ENCODE measurements around the gene SF3A1.
"Not testable (repeated sequence)": the region's sequence is repeated elsewhere in the genome, so short reads cannot be mapped to it uniquely, and the experiment has no call there.

SF3A1 gene

DNA sequence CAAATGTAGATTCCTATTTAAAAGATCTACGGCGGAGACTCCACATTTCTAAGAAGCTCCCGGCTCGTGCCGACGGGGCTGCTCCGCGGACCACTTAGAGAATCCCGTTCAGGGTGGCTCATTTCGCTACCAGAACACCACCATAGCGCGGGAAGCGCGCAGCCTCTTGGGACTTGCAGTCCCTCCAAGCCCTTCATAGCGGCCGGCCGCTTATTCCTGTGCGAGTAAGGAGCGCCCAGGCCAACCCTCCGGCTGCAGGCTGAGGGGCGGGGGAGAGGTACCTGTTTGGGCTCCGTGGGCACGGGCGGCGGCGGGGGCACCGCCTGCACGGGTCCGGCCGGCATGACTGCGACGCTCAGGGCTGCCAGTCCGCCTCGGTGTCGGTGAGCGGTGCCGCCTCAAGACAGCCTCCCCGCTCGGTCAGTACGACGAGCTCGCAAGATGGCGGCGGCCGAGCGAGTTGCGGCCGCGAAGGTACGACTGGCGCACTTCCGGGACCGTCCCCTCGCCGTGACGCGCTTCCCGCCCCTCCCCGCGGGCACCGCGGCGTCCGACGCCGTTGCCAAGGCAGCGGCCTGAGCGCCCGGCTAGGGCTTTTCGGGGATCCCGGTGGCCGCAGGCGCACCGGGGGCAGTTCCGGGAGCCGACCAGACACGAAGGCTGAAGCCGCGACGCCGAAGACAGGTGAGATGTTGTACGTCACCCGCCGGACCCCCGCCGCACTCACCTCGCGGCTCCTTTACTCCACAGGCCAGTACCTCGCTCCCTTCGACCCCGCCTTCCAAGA, at the start of gene SF3A1, which contains the start of gene CCDC157:
Gene SF3A1, minus strand, starts transcription at position 446 of the 787 bp plus-strand sequence. Its CDS starts 102 bp downstream, at position 344.
Gene CCDC157, plus strand, starts transcription at position 559 of the 787 bp plus-strand sequence. CDS start 8,994 bp downstream, outside the sequence.
- peak; percentile 88 for DNase-seq

DNA sequence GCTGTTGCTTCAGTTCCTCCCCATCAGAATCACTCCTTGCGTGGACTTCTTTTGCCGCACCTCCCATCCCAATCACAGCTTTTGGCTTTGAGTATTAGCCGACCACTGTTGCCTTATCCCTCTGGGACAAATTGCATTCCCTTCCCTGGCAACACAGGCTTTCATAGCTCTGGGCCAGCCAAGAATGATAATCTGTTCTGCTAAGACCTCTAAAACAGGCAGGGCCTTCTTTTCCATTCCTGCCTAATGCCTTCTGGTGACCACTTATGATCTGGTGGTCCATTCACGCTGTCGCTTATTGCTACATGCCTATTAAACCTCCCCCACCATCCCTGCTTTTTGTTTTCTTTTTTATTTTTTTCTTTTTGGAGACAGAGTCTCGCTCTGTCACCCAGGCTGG, 49.7 kb upstream of the SF3A1 start:
- DNase-seq: no peak

GRCh38 chr22:30405731-30406130, 49.0 kb upstream of the SF3A1 start:
- no peak for DNase-seq

GRCh38 chr22:30404307-30404706, 47.6 kb upstream of the SF3A1 start:
- no peak for DNase-seq

DNA sequence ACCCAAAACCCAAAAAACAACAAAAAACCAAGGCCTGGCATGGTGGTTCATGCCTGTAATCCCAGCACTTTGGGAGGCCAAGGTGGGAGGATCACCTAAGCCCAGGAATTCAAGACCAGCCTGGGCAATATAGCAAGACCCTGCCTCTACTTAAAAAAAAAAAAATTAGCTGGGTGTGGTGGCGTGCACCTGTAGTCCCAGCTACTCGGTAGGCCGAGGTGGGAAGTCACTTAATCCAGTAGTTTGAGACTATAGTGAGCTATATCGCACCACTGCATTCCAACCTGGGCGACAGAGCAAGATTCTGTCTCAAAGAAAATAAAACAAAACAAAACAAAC, 46.0 kb upstream of the SF3A1 start:
- DNase-seq: not testable (repeated sequence)

- DNase-seq: no peak
These were observed 45.5 kb upstream of the SF3A1 start for GRCh38 chr22:30402028-30402765.

GRCh38 chr22:30401024-30401423, 44.3 kb upstream of the SF3A1 start:
- not testable (repeated sequence) for DNase-seq

- DNase-seq: no peak
These were observed 43.5 kb upstream of the SF3A1 start for GRCh38 chr22:30400159-30400558.

- DNase-seq: no peak
These were observed 43.0 kb upstream of the SF3A1 start for GRCh38 chr22:30399718-30400117.

DNA sequence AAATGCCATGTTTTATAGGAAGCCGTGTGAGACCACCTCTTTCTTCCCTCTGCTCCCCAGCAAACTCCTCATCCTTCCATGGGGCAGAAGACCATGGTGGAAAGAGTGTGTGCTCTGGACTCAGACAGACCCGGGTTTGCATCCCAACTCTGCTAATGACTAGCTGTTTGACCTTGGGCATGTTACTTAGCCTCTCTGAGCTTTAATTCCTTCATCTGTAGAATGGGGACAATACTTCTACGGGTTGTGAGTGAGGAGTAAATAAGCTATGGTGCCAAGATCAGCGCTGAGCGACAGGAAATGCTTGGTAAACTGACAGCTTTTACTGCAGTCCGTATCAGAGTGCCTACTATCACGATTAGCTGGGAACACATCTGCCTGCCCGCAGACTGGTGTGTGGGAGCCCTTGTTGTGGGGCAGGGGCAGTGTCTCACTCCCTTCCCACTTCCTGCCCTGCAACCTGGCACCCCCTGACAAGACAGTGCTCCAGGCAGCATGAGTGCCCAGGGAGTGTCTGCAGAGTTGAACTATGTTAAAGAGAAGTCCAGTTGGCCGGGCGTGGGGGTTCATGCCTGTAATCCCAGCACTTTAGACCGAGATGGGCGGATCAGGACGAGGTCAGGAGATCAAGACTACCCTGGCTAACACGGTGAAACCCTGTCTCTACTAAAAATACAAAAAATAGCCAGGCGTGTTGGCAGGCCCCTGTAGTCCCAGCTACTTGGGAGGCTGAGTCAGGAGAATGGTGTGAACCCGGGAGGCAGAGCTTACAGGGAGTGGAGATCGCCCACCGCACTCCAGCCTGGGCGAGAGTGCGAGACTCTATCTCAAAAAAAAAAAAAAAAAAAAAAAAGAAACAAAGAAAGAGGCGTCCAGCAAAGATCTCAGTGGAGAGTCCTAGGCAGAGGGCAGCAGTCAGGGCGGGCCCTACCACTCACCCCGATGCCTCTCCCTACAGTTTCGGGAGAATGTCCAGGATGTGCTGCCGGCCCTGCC, 42.3 kb upstream of the SF3A1 start:
- no peak for DNase-seq

- no peak for DNase-seq
These were observed 41.3 kb upstream of the SF3A1 start for GRCh38 chr22:30397656-30398635.

DNA sequence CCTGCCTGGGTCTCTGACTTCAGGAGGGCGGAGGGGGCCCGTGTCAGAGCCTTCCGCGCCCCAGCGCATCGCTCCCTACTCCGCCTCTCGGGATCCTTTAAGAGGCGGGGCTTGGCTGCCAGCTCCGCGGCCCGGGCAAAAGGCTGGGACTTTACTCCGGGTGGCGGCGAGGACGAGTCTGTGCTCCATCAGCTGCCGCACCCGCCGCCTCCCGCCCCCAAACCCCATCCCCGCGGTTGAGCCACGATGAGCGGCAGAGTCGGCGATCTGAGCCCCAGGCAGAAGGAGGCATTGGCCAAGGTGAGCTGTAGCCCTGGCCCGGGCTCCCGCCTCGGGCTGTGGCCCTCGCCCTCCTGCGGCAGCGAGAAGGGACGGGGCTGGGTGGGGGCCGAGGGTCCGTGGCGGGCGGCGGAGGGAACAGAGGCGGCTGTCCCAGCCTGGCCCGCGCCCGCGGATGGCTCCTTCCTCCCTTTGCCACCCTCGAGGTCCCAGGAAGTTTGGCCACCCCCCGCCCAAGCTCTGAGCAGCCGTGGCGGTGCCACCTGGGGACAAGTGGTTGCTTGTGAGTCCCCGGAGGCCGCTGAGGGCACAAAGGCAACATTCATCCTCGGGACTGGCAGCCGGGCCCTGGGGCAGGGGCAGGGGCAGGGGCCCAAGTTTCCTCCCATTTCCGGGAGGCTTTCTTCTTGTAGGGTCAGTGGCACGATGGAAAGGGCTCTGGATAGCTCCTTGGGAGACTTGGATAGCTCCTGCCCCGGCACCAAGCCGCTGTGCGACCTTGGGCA, 40.4 kb upstream of the SF3A1 start, which contains the start of gene SEC14L2:
Gene SEC14L2, plus strand, starts transcription at position 148 of the 785 bp plus-strand sequence. Its CDS starts 99 bp downstream, at position 247.
- peak; percentile 53 for DNase-seq

DNA sequence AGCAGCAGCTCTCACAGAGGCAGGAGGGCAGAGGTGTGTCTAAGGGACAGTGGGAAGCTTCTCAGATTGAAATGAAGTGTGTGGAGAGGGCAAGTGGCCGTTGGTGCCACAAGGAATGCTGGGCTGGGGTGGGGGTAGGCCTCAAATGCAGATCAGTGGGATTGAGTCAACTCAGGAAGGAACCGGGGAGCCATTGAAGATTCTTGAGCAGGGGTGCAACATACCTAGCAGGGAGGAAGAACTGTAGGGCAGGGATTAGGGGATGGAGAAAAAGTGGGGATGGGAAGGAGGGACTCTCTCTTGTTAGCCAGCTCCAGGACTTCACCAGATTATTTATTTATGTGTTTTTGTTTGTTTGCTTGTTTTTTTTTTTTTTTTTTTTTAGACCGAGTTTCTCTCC, 37.2 kb upstream of the SF3A1 start:
- DNase-seq: no peak

- DNase-seq: no peak
These were observed 36.6 kb upstream of the SF3A1 start for GRCh38 chr22:30393322-30393680.

DNA sequence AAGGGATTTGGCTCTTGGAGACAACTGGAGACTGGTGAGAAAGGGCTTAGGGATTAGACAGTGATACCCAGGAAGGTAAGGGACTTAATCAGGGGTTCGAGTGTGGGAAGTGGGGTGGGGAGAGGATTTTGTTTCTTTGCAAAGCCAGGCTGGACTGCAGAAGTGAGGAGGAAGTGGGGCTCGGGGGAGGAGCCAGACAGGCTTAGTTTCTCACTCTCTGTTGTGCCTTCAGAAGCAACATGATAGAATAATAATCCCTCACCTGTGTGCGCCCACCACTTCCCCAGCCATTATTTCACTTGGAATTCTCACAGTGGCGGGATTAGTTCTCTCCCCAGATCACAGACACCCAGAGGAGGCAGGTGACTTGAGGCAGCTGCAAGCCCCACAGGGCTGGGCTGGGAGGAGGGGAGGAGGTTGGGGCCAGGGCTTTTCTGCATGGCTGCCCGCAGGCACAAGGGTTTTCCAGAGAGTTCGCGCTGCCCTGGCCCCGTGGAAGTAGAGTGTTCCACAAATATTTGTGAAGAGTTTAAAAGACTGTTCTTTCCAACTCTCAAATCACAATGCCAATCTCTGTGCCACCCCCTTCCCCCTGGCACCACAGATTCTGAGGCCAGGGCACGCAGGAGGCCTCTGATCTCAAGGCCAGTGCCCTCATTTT, 36.1 kb upstream of the SF3A1 start:
- DNase-seq: no peak

DNA sequence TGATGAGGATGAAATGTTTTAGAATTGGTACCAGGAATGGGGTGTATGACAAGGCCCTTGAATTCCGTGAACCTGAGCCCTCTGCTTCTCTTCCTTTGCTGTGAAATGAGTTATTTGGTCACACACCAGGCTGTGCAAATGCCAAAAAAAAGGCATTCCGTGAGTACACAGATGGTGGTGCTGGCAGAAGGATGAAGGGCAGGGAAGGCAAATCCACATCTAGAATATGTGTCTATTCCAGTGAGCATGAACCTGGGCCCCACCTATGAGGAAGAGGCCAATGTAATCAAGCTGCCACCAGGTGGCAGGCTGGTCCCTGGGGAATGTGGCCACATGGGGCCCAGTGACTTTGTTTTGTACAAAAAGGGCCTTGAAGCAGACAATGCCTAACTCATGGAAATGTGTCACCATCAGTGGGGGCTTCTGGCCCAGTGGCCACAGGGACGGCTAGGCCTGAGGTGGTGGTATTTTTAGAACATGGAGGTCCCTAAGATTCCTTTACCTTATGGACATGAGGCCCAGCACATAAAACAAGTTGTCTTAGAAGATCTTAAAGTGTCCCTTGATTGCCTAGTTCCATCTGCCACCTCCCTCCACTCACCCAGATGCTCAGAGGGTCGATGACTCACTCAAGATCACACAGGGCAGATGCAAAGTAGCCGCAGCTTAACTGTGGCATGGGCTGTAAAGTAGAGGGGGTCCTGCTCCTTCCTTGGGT, 34.4 kb upstream of the SF3A1 start:
- DNase-seq: peak; percentile 59

GRCh38 chr22:30386960-30387827, 30.5 kb upstream of the SF3A1 start, which contains the start of gene RNF215:
Gene RNF215, minus strand, starts transcription at chr22:30387411. Its CDS starts 98 bp downstream, at chr22:30387313.
- peak; percentile 76 for DNase-seq

GRCh38 chr22:30386608-30386959, 29.9 kb upstream of the SF3A1 start:
- no peak for DNase-seq
